ENCODE measurements around the gene HMGCL. TPM values are rescaled to one million over a fixed set of nuclear protein-coding genes. Genes with fewer than 3 reads are reported as not detected.
A peak's percentile ranks its signal among the peaks of the same experiment; 100 is the strongest.
"Not testable (repeated sequence)": the region's sequence is repeated elsewhere in the genome, so short reads cannot be mapped to it uniquely, and the experiment has no call there.

Gene HMGCL
- total and polyA plus RNA-seq, 2 donors from 2014 or later = 51.5 to 205 TPM

DNA sequence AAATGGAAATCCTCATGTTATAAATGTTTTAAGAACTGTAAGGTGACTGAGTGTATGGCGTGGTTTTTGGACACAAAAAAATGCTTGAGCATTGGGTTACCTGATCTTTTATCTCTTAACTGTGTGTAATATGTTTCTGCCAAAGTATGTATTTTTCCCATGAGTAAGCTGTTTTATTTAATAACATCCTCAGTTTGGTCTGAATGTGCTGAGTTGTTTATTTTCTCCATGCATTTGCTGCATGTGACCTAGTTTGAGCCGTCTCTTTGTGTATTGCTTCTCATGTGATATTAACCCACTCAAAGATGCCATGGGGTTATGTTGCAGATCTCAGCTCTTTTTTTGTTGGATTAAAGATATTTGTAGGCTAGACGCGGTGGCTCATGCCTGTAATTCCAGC, 40.4 kb downstream of the HMGCL start:
- Histone ChIP-seq H3K9me3 (ENCODE audit: control insufficient read depth in 2 of 3, insufficient read depth in 1 of 3, low read length in 3 of 3) (no peaks in the 10 kb centered on the region), H3K4me3 (ENCODE audit: low read length in 3 of 3) (no peak overlapping the region), H3K27me3 (ENCODE audit: control insufficient read depth, insufficient read depth, low read length) (no peaks in the 10 kb centered on the region), H3K4me1 (ENCODE audit: control insufficient read depth in 2 of 3, insufficient read depth in 2 of 3, low read depth in 1 of 3, low read length in 3 of 3) (no peaks in the 10 kb centered on the region), H3K36me3 (ENCODE audit: control insufficient read depth in 2 of 3, insufficient read depth in 3 of 3, low read length in 3 of 3) (peaks cover 7 to 27% (median 17%) of the 10 kb centered on the region in 3 donors), H3K27ac (ENCODE audit: low read depth in 2 of 2, low read length in 2 of 2) (no peak overlapping the region), H3K9ac (ENCODE audit: low read length in 3 of 3) (no peak overlapping the region)
- DNase-seq = no peak
- no peak for FAIRE-seq
- TF ChIP-seq, protein P1, sequence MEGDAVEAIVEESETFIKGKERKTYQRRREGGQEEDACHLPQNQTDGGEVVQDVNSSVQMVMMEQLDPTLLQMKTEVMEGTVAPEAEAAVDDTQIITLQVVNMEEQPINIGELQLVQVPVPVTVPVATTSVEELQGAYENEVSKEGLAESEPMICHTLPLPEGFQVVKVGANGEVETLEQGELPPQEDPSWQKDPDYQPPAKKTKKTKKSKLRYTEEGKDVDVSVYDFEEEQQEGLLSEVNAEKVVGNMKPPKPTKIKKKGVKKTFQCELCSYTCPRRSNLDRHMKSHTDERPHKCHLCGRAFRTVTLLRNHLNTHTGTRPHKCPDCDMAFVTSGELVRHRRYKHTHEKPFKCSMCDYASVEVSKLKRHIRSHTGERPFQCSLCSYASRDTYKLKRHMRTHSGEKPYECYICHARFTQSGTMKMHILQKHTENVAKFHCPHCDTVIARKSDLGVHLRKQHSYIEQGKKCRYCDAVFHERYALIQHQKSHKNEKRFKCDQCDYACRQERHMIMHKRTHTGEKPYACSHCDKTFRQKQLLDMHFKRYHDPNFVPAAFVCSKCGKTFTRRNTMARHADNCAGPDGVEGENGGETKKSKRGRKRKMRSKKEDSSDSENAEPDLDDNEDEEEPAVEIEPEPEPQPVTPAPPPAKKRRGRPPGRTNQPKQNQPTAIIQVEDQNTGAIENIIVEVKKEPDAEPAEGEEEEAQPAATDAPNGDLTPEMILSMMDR (IDR thresholded peaks at IDR 0.05; ENCODE audit: borderline replicate concordance, extremely low read depth, insufficient read depth) = no peak
- intact Hi-C loops (cut with DNase I) = no loop called here

DNA sequence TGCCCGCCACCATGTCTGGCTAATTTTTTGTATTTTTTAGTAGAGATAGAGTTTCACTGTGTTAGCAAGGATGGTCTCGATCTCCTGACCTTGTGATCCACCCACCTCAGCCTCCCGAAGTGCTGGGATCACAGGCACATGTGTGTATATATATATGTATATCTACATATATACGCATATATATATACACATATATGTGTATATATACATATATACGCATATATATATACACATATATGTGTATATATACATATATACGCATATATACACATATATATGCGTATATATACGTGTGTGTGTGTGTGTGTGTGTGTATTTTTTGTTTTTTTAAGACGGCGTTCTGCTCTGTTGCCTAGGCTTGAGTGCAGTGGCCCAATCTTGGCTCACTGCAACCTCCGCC, 42.1 kb downstream of the HMGCL start:
- intact Hi-C loops (cut with DNase I); DNase-seq; H3K27ac ChIP-seq (ENCODE audit: low read depth in 2 of 2, low read length in 2 of 2); H3K4me3 ChIP-seq (ENCODE audit: low read length in 3 of 3); H3K9ac ChIP-seq (ENCODE audit: low read length in 3 of 3); FAIRE-seq; H3K27me3 ChIP-seq (ENCODE audit: control insufficient read depth, insufficient read depth, low read length); H3K9me3 ChIP-seq (ENCODE audit: control insufficient read depth in 2 of 3, insufficient read depth in 1 of 3, low read length in 3 of 3): not testable (repeated sequence)
- H3K36me3 ChIP-seq (ENCODE audit: control insufficient read depth in 2 of 3, insufficient read depth in 3 of 3, low read length in 3 of 3) = peaks cover 7 to 27% (median 17%) of the 10 kb centered on the region in 3 donors
- H3K4me1 ChIP-seq (ENCODE audit: control insufficient read depth in 2 of 3, insufficient read depth in 2 of 3, low read depth in 1 of 3, low read length in 3 of 3) = peaks cover 0 to 10% (median 7%) of the 10 kb centered on the region in 3 donors

DNA sequence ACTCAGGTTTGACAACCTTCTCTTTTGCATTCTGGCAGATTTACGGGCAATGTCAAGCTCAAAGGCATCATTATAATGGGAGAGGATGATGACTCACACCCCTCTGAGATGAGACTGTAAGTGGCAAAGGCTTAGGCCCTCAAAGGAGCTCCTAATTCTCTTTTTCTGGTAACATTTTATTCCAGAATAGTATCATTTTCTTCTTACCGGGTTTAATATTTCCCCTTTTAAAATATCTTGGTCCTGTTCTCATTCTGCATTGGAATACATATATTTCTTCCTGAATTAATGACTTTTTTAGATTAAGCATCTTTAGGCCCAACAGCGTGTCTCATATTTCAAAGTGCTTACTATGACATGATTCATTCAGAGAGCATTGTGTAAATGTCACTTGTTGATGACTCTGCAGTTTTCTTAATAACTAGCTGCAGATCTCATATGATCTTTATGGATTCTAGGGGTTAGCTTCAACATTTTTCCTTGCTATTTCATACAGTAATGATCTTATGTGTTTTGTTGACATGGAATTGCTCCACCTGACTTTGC, 45.3 kb downstream of the HMGCL start:
- Histone ChIP-seq H3K4me1 (ENCODE audit: control insufficient read depth in 2 of 3, insufficient read depth in 2 of 3, low read depth in 1 of 3, low read length in 3 of 3) (peaks cover 0 to 13% (median 11%) of the 10 kb centered on the region in 3 donors), H3K27me3 (ENCODE audit: control insufficient read depth, insufficient read depth, low read length) (no peaks in the 10 kb centered on the region), H3K9ac (ENCODE audit: low read length in 3 of 3) (no peak overlapping the region), H3K4me3 (ENCODE audit: low read length in 3 of 3) (peak overlapping the region in 1 of 3 donors; percentile 86), H3K36me3 (ENCODE audit: control insufficient read depth in 2 of 3, insufficient read depth in 3 of 3, low read length in 3 of 3) (peaks cover 0 to 4% (median 2%) of the 10 kb centered on the region in 3 donors), H3K9me3 (ENCODE audit: control insufficient read depth in 2 of 3, insufficient read depth in 1 of 3, low read length in 3 of 3) (no peaks in the 10 kb centered on the region), H3K27ac (ENCODE audit: low read depth in 2 of 2, low read length in 2 of 2) (no peak overlapping the region)
- intact Hi-C loops (cut with DNase I) = no loop called here
- DNase-seq (no peak), FAIRE-seq (no peak)
- TF ChIP-seq, protein P1 (IDR thresholded peaks at IDR 0.05; ENCODE audit: borderline replicate concordance, extremely low read depth, insufficient read depth) = no peak

DNA sequence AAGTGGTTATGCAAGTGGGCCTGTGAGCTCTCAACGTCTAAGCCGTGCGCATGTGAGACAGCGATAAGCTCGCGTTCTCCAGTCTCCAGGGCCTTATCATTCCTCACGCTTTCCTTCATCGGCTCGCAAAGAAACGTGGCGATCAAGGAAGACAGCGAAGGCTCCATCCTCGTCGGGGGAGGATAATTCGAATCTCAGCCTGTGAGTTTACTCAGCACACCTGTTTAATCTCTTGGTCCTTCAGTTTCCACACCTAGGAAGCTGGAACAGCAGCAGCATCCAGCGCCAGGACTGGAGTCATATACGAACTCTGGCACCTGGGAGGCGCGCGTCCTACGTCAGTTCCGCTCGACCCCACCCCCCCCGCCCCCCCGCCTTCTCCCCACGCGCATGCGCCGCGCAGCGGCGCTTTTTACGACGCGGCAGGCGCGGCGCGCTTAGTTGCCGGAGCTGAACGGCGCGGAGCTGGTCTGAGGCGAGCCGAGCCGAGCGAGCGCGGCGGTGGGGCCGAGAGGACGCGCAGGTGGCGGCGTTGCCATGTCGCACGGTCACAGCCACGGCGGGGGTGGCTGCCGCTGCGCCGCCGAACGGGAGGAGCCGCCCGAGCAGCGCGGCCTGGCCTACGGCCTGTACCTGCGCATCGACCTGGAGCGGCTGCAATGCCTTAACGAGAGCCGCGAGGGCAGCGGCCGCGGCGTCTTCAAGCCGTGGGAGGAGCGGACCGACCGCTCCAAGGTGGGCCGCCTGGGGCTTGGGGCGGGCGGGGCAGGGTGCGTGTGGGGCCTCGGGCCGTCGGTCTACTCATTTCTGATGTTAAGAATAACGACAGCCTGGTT, 47.0 kb downstream of the HMGCL start, which contains the start of gene PITHD1:
TSS of gene PITHD1 (plus strand) at position 440 of the 836 bp plus-strand sequence. CDS start at position 538, 98 bp downstream.
- Histone ChIP-seq H3K9me3 (ENCODE audit: control insufficient read depth in 2 of 3, insufficient read depth in 1 of 3, low read length in 3 of 3) (no peaks in the 10 kb centered on the region), H3K4me3 (ENCODE audit: low read length in 3 of 3) (peak within 1 kb of the TSS; percentile 86 to 100 (median 100)), H3K4me1 (ENCODE audit: control insufficient read depth in 2 of 3, insufficient read depth in 2 of 3, low read depth in 1 of 3, low read length in 3 of 3) (peaks cover 0 to 13% (median 11%) of the 10 kb centered on the region in 3 donors), H3K27me3 (ENCODE audit: control insufficient read depth, insufficient read depth, low read length) (no peaks in the 10 kb centered on the region), H3K9ac (ENCODE audit: low read length in 3 of 3) (peak within 1 kb of the TSS; percentile 94 to 99 (median 95)), H3K36me3 (ENCODE audit: control insufficient read depth in 2 of 3, insufficient read depth in 3 of 3, low read length in 3 of 3) (peaks cover 0 to 4% (median 2%) of the 10 kb centered on the region in 3 donors), H3K27ac (ENCODE audit: low read depth in 2 of 2, low read length in 2 of 2) (peak within 1 kb of the TSS; percentile 88 to 92)
- TF ChIP-seq, protein P1 (IDR thresholded peaks at IDR 0.05; ENCODE audit: borderline replicate concordance, extremely low read depth, insufficient read depth) = no peak
- intact Hi-C loops (cut with DNase I) = no loop called here
- FAIRE-seq = no peak
- DNase-seq = peak; percentile 91 to 95 (median 93)
